NCI-H345 (cell line): ENCODE measurements around the gene UBE2E2.

Experiments
- DNase-seq: peaks from one replicate; lab custom pipeline; 2025; lab: John Stamatoyannopoulos, UW

UBE2E2 gene

DNA sequence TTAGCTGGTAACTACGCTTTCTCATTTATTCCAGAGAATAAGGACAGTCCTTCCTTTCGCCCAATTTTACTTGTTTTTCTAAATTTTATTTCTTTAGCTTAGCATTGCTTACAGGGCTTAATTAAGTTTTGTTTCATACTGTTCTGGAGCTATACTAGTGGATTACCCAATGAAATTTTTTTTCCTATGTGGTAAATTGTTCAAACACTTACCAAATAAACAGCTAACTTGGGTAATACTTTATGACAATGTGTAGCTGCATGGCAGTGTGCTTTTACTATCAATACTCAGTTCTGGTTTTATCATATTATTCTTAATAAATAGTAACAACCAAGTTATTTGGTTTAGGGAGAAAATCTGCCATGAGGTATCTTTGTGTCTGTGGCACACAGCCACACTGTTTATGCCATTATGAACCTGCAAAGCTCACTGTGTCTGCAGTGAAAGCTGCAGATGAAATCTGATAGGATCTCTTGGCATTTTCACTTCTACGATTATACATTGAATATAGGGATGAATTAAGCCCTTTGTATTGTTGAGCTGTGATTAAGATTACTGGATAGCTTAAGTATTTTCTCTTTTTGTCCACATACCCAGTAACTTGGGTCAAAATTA, 37.2 kb downstream of the UBE2E2 start:
- DNase-seq = no peak

DNA sequence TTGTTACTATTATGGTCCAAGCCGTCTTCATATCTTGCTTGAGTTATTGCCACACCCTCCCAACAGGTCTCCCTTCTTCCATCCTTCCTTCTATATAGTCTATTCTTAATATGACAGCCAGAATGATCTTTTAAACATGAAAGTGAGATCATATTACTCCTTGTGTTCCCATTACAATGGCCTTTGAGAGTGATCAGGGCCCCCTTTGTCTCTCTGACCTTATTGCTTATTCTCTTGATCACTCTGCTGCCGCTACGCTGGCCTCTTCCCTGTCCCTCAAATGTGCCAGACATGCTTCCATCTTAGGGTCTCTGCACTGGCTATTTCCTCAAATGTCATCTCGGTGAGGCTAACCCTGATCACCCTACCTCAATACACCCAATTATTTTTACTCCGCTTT, 38.1 kb downstream of the UBE2E2 start:
- DNase-seq = no peak

DNA sequence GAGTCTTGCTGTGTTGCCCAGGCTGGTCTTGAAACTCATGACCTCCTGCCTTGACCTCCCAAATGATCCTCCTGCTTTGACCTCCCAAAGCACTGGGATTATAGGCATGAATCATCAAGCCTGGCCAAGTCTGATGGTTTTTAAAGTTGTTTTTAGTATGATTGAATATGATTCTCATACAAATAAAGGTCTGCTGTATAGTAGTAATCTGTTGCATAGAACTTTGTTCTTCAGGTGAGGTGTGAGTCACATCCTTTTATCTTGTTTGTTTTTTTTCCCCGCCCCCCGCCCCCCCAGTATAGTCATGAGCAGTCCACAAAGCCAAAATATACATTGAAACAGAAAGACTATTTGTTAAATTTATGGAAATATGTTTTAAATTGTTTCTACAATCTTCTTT, 39.0 kb downstream of the UBE2E2 start:
- DNase-seq = no peak

DNA sequence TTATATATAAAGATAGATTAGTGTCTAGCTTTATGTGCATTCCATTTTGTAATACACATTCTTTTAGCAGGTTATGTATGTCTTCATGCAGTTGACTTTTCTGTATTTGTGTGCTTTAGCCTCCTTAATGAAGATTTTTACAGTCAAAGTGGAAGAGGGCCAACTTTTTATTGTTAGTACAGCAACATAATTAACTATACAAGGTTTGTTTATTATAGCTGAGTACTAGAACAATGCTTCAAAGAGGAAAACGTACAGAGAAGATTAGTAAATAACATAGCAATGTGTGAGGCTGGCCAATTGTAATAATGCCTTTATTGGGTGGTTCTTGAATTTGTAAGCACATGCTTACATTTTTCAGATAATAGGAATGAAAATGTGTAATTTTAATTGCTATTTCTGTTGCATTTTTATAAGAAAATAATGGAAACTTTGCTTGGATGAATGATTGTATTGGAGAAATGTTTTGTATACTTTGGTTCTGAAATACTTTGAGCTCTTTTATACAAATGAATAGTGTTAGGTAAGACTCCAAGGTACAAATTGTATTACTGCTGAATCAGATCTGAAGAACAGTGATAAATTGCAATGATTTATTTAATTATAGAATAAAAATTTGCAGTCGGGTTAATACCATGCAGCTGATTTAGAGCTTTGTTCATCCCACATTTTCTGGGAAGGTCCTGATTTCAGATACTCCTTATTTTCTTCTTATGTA, 41.4 kb downstream of the UBE2E2 start:
- DNase-seq = no peak

DNA sequence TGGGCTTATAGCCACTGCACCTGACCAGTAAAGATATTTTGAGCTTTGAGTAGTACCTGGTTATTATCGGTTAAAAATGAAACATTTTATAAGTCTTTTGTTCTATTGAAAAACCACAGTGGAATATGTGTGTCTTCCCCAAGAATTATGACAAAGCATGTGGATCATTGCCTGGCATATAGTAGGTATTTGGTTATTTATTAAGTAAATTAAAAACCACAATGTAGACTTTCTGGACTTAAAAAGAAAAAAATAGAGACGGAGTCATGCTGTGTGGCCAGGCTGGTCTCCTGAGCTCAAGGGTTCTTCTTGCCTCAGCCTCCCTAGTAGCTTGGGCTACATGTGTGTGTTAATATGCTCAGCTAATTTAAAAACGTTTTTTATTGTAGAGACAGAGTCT, 43.5 kb downstream of the UBE2E2 start:
- no peak for DNase-seq

DNA sequence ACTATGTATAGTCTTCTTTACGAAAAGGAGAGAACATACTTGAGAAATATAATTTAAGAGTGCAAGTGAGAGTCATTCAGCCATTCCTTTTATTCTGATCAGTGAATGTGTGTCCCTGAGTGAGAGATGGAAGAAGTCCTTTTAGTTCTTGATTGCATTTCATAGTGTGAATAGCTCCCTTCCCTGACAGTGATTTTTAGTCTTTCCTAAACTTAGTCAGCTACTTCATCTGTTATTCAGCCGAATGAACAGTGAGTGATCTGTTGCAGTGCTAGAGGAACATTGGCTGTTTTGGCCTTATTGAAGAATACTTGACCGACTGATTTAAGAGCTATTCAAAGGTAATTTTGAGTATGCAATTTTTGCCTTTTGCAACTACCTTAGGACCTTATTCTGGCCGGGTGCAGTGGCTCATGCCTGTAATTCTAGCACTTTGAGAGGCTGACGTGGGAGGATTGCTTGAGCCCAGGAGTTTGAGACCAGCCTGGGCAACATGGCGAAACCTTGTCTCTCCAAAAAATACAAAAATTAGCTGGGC, 45.5 kb downstream of the UBE2E2 start:
- no peak for DNase-seq

DNA sequence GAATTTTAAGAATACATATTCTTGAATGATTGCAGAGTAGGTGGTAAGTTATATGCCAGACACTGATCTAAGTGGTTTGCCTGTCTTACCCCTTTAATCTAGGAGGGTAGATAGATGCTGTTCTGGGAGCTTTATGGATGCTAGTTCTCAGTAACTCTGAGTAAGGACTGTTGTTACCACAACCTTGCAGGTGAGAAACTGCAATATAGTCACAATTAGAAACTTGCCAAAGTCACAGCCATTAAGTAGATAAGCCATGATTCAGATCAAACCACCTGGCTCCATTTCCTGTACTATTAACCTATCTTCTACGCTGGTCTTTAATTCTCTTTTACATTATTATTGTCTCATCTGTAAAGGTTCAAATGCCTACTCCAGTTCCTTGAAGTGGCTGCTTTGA, 46.8 kb downstream of the UBE2E2 start:
- DNase-seq = no peak

DNA sequence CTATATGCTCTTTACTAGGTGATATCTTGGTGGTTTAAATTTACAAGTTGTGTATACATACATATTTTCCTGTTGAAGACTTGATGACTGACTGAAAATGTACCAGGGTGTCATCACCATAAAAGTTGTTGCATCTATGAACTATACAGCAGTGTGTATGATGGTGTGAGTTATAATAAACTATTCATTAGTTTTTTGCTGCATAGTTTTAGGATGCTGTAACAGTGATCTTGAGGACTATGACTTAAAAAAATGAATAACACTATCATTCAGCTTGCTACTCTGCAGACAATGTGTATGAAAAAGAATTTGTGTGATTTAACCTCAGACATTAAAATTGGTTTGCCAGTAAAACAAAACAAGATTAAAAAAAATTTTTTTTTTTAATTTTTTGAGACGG, 49.0 kb downstream of the UBE2E2 start:
- no peak for DNase-seq

DNA sequence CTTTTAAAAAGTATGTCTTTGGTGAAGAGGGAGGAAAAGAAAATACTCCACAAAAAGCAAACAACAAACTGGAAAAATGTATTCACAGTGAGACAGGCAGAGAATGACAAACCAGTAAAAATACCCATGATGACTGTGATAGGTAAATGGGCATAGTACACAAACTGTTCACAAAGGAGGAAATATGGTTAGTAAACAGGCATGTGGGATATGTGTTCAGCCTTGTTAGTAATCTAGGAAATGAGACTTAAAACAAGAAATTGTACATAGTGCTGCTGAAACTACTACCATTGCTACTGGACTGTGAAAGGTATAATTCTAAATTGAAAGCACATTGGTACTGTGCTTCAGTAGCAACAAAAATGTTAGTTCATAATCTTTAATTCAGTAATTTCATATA, 50.1 kb downstream of the UBE2E2 start:
- no peak for DNase-seq

DNA sequence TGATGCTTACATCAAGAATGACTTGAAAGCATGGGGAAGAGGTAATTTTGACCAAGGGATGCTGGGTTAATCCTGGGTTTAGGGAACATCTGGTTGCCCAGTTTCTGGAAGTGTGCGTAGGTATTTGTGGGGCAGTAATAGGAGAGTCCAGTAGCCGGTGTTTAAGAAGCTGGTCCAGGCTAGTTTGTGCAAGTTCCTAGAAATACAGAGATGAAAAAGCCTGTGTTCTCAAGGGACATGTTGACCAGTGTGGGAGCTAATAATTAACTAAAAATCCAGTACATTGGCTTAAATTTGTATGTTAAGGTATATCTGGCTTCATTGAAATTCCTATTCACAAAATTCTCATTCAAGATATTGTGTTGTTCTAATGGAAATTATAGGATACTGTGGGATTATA, 51.2 kb downstream of the UBE2E2 start:
- no peak for DNase-seq

DNA sequence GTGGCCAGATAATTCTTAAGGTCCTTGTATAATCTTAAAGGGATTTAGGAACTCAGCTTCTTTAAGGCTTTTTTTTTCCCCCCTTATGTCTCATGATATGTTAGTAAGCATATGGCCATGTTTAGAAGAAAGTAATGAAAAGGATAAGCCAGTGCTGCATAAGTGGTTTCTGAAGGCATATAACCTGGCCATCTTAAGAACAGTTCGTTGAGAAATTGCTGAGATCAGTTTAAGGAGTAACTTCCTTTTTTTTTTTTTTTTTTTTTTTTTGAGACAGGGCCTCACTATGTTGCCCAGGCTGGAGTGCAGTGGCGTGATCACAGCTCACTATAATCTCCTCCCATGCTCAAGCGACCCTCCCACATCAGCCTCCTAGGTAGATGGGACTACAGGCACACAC, 51.7 kb downstream of the UBE2E2 start:
- no peak for DNase-seq

DNA sequence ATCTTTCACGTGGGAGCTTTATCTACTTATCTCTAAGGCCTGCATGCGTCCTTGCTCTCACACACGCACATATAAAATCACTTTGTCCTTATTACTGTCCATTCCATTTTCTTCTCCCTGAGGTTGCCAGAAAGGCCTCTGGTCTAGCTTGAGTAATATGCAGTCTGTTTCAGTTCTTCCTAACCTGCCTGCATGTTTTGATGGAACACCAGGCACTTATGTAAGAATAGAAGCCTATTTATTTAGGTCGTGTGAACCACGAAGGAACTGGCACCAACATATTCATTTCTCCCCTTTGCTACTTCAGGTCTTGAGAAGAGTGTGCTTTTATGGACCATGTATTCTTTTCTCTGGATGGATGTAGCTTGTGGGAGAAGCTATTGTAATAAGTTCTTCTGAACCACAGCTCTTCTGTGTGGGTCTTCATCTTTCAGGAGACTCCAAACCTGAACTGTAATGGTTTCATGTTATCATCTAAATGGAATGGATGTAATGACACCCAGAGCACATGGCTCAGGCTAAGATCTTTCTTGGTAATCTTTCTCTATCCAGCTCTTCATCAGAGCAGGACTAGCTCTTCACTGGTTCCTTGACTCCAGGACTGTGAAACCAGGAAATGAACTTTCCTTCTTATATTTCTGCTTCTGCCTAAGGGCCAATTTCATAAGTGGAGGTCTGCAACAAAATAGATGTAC, 53.8 kb downstream of the UBE2E2 start:
- DNase-seq = no peak

DNA sequence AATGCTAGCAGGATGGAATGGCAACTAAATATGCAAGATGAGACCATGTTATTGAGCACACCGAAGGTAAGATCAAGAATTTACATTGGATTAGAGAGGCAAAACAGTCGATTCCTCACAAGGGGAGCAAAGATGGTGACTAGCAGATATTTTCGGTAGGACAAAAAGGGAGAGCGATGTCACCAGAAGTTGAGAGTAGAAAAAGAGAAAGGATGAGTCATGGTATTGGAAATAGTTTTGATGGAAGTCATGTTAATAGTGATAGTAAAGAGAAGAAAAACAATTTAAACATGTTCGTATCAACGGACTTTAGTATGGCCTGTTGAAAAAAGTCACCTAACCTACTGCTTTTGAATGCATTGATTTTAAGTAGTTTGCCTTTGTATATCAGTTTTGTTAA, 55.0 kb downstream of the UBE2E2 start:
- DNase-seq = no peak

DNA sequence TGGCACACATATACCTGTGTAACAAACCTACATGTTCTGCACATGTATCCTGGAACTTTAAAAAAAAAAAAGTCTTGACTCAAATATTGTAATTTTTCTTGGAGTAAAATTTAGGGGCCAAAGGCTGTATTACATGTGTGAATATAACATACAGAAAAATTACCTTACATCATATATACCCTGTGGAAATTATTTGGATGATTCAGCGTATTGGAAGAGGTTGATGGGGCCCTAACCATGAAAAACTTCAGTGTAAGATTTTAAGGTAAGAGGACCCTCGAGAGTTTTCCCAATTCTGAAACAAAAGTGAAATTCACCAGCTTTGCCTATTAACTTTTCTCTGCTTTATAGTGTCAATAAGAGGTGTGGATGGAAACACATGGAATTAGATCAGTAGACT, 56.4 kb downstream of the UBE2E2 start:
- DNase-seq = no peak

DNA sequence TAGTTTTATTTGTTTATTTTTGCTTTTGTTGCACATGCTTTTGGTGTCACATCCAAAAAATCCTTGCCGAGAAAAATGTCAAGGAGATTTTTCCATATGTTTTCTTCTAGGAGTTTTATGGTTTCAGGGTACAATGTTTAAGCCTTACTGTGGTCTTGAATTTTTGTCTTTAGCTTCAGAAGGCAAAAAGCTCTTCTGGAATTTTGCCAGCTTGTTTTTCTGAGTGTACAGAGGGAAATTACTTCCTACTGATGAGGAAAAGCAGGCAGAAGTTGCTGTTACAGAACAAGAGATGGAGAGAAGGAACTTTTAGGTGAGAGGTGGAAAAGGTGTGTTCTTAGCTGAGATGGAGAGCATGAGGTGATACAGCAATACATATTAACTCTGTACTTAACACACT, 59.6 kb downstream of the UBE2E2 start:
- DNase-seq = no peak

DNA sequence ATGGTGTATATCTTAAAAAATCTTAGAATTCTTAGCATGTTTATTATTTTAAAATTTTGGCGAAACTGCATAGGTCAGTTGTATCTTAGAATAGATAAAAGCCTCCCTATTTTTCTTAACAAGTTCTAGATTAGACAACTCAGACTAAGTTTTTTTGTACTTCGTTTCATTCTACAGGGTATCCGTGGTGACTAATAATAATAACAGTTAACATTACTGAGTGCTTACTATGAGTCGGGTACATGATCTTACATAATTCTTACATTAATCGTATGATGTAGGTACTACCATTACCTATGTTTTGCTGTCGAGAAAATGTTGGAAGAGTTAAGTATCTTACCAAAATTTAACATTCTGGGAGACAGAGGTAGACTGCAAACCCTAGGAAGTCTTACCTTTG, 60.7 kb downstream of the UBE2E2 start:
- no peak for DNase-seq

DNA sequence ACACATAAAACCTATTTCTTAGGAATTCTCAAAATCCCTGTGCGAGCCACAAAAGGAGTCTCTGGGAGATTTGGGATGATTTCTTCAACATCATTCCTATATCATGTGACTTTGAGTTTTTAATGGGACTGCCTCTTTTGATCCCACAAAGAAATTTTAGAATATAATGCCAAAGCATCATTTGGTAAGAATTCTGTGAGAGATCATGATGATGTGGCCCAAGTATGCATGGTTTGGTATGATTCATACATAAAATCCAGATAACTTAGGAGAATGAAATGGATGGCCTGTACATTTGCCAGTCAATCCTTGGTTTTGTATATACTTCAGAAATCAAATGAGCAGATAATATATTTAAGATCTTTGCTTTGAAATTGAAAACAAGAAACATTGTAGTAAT, 61.3 kb downstream of the UBE2E2 start:
- DNase-seq = no peak

DNA sequence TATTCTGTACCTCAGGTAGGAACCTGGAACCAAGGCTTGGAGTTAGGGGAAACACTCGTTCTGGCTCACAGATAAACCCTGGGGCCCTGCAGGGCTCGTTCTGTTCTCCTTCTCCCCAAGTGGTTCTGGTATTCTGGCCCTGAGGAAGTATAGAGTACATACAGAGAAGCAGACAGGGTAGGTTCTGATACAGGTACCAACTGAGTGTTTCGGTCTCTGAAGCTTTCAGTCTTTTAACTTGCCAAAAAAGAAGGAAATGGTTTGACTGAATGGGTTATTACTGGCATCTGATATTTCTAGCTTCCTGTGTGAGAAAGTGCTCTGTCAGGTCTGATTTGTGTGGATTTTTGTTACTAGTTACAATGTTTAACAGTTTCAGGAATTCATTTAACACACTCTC, 67.3 kb downstream of the UBE2E2 start:
- DNase-seq = no peak

DNA sequence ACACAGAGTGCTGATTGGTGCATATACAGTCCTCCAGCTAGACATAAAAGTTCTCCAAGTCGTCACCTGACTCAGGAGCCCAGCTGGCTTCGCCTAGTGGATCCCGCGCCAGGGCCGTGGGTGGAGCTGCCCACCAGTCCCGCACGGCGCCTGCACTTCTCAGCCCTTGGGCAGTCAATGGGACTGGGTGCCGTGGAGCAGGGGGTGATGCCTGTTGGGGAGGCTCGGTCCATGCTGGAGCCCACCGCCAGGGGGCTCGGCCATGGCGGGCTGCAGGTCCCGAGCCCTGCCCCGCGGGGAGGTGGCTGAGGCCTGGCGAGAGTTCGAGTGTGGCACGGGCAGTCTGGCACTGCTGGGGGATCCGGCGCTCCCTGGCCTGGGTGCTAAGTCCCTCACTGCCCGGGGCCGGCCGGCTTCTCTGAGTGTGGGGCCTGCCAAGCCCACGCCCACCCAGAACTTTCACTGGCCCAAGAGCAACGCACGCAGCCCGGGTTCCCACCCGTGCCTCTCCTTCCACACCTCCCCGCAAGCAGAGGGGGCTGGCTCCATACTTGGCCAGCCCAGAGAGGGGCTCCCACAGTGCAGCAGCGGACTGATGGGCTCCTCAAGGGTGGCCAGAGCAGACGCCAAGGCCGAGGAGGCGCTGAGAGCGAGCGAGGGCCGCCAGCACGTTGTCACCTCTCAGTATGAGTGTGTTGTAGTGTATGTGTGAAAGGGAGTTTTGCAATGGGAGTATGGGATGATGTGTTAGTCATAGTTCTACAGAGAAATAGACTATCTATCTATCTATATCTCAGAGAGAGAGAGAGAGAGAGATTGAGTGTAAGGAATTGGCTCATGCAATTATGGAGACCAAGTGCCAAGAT, 69.0 kb downstream of the UBE2E2 start:
- no peak for DNase-seq

DNA sequence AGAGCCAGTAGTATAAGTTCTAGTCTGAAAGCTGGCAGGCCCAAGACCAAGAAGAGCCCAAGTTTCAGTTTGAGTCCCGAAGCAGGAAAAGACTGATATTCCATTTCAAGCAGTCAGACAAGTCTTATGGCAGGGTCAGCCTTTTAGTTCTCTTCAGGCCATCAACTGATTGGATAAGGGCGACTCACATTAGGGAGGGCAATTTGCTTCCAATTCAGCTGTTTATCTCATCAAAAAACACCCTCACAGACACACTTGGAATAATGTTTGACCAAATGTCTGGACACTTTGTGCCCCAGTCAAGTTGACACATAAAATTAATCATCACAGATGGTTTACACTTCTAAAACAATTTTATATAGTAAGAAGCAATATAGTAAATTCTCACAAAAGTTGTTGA, 69.7 kb downstream of the UBE2E2 start:
- no peak for DNase-seq

DNA sequence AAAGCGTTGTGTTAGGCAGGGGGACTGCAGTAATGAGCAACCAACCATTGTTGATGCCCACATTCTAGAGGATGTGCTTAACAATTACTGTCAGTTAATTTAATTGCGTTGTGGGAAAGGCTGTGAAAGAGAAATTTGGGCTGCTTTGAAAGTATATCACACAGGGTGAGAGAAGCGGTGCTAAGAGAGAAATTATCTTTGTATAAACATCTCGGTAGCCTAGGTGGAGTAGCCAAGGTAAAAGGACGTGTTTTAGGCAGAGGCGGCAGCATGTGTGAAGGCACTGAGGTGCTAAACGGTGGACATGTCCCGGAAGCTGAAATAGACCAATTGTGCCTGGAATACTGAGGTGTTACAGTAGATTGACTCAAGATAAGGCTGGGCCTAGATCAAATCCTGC, 71.9 kb downstream of the UBE2E2 start:
- DNase-seq = no peak

DNA sequence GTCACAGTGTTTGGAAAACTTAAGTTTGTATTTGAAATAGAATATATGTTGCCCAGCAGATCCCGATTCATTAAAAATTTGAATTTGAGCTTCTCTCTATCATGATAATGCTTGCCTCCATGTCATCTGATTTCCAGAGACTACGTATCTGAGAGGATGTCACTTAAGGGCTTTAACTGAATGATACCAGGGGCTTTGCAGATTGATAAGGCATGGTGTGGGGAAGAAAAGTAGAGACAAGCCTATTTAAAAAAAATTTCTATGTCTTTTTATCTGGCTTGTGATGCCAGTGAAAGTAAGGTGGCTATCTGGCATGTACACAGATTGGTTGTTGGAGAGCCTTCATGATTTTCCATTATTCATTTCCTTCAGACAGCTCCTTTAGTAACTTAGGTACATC, 72.7 kb downstream of the UBE2E2 start:
- DNase-seq = no peak
